GM21367 (cell line): ENCODE measurements around the gene CBFA2T3.

Experiments
- ATAC-seq: cut with Tn5 transposase; IDR thresholded peaks from one replicate; pipeline ENCODE4 v1.9.1; 2021; ENCODE audit not compliant: unreplicated experiment

Gene CBFA2T3

DNA sequence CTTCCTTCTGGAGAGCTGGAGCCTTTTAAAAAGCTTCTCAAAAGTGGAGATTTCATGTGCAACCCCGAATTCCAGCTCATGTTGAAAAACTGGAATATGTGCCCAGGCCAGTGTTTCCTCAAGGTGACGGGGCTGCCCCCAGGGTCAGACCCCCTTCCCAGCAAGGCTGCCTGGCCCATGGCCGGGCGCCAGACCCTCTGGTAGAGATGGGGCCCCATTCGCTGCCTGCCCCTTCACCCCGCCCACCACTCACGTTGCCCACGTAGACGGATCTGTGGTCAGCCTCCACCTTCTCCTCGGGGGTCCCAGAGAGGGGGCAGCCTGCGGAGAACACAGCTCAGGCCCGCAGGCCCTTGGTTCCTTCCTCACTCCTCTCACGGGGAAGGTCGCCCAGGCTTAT, 111.7 kb downstream of the CBFA2T3 start:
- no peak for ATAC-seq

GRCh38 chr16:88864521-88864920, 112.5 kb downstream of the CBFA2T3 start:
- no peak for ATAC-seq

DNA sequence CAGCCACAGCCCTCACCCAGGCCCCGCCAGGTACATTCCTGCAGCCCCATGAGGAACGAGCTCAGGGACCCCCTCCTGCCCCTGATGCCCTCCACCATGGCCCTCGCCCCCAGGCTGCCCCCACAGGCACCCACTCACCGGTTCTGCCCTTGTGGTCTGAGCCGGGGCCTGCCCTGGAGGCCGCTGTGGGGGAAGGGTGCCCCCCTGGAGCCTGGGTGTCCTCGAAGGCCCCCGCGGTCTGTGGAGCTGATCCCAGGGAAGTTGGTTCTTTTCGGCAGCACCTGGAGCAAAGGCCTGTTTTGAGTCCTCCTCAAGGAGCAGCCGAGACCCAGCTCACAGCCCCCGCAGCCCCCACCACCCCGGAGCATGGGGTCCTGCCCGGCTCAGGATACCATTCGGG, 112.9 kb downstream of the CBFA2T3 start:
- no peak for ATAC-seq

GRCh38 chr16:88863426-88863825, 113.6 kb downstream of the CBFA2T3 start:
- no peak for ATAC-seq

DNA sequence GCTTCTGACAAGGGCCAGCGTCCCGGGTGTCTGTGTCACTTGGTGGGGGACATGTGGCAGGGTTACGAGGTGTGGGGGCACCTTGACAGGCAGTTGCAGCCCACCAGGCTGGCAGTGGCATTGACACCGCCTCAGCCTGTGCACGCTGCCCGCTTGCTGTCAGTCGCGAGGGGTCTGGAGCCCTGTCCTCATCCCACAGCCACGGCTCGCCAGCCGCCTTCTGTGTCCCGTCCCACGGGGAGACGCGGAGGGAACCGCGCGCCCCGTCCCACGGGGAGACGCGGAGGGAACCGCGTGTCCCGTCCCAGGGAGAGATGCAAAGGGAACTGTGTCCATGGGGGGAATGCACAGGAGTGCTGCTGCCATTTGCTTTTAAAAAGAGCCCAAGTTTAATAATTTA, 114.0 kb downstream of the CBFA2T3 start:
- no peak for ATAC-seq

DNA sequence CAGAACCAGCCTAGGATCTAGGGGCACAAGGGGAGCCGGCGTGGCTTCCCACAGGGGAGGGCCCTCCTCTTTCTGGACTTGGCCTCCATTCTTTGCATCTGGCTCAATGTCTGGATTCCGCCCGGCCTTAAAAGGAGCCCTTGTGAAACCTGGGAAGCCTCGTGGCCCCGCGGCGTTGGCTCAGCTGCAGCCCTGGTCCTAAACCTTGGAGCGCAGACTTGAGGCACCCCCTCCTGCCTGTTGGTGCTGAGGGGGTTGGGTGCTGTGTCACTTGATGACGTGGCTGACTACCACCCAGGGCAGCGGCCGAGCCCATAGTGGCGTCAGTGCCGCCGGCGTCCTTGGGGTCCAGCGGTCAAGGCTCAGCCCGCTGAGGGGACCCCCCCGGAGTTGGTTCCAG, 115.6 kb downstream of the CBFA2T3 start:
- ATAC-seq = no peak

DNA sequence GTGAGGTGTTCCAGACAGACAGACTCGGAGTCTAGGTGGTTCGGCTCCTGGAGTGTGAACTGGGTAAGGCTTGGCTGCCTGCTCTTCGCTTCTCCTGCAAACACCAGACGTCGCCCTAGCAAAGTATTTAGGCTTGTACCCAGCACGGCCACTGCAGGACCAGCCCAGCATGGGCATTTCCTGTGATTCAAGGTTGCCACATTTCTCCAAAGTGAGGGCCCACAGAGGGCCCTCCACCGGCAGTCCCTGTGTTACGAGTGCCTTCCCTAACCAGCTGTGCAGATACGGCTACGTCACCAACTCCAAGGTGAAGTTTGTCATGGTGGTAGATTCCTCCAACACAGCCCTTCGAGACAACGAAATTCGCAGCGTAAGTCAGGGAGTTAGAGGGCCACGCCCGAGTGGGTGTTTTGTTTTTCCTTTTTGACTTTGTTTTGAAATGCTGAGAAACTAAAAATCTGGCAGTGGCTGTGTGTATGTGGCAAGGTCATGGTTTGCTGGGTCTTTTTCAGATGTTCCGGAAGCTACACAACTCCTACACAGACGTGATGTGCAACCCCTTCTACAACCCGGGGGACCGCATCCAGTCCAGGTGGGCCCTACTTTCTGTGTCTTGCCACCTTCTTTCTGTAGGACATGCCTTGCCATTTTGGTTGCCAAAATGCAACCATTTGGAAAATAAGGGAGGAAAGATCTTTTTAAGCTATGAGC, 117.5 kb downstream of the CBFA2T3 start:
- no peak for ATAC-seq

- no peak for ATAC-seq
Measured at GRCh38 chr16:88857728-88858339, 119.2 kb downstream of the CBFA2T3 start.

- ATAC-seq = peak; percentile 66
Measured at GRCh38 chr16:88856828-88857727, 119.9 kb downstream of the CBFA2T3 start, which contains the start of the genes GALNS and TRAPPC2L. TSS of gene GALNS (minus strand) at chr16:88856947. CDS start at chr16:88856877, 70 bp downstream. TSS of gene TRAPPC2L (plus strand) at chr16:88857127. CDS start at chr16:88857151, 24 bp downstream.

- no peak for ATAC-seq
Measured at GRCh38 chr16:88856122-88856827, 120.7 kb downstream of the CBFA2T3 start.

DNA sequence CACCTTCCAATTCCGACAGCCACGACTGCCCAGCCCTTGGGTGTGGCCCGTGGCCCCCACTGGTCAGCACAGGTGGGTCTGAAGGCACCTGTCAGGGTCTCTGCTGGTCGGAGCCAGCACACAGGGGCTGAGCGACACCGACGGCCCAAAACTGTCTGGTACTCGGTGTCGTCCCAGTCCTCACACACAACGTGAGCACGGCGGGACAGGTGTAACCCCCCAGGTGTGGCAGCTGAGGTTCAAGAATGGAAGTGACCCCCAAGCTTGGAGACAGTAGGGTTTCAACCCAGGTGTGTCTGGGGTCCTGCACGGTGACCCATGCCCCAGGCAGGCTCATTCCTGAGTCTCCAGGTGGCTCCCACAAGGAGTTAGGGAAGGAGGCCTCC, 121.3 kb downstream of the CBFA2T3 start:
- no peak for ATAC-seq

DNA sequence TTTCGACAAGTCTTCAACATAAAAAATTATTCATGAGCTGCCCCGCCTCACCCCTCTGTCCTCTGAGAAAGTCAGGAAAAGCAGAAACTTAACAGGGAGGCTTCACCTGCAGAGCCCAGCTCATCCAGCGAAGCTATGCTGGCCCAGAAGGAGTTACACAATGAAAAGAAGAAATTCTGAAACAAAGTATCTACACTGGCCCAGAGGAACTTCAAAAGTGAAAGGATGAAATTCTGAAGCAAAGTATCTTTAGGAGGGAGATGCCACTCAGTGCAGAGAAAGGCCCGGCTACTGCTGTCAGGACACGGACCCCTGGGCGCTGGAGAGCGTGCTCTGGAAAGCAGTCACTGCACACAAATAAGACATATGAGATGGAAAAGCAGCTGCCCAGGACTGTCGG, 121.8 kb downstream of the CBFA2T3 start:
- ATAC-seq = no peak

DNA sequence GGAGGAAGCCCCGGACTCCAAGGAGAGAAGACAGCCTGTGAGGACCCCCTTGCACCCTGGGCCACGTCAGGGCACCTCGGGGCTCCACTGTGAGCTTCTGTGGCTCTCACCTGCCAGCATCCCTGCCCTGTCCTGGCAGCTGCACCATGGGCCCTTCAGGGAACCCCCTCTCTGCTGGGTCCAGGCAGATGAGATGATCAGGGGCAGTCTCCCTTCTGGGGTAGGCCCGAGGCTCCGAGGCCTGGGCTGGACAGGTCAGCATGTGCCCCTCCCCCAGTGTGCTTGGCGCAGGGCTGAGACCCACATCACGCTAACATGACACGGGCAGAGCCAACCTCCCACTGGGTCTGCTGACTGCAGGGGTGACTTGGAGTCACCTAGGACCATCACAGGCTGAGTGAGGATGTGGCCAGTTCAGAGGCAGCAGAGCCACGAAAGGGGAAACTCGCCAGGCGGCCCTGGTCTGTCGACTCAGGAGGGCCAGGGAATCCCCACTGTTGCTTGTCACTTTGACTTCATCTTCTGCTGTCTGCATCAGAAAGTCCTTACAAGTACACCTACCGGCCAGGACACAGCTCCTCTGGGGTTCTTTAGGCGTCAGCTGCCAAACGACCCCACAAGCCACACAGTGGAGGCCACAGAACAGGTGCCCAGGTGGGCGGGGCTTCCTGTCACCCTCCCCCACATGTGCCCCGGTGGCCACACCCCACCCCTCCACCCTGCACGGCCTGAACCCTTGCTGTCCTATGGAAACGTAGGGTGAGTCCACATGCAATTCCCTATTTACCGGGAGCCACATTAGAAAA, 122.5 kb downstream of the CBFA2T3 start:
- no peak for ATAC-seq

DNA sequence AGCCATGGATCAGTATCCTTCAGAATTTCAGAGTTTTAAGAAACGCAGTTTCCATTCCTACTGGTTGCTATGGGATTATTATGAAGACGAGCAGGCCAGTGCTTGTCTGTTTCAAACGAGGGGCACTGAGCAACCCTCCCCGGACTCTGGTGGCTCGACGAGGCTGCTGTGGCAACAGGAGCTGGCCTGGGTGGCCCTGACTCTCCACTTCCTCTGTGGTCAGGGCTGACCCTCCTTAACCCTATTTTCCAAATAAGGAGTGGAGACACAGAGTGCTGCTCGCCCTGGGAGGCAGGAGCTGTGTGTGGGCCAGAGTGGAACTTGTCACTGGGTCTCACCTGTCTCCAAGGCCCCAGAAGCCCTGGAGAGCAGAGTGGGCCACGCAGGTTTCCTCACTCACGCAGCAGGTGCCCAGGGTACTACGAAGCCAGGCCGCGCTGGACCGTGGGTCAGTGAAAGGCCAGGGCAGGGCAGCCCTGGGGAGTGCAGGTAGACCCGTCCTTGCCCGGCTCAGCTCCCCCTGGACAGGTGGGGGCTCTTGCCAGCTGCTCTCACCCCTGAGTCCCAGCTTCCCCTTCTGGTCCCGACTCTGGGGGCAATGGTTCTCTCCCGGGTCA, 123.6 kb downstream of the CBFA2T3 start:
- ATAC-seq = no peak

GRCh38 chr16:88851616-88852015, 125.4 kb downstream of the CBFA2T3 start:
- no peak for ATAC-seq

DNA sequence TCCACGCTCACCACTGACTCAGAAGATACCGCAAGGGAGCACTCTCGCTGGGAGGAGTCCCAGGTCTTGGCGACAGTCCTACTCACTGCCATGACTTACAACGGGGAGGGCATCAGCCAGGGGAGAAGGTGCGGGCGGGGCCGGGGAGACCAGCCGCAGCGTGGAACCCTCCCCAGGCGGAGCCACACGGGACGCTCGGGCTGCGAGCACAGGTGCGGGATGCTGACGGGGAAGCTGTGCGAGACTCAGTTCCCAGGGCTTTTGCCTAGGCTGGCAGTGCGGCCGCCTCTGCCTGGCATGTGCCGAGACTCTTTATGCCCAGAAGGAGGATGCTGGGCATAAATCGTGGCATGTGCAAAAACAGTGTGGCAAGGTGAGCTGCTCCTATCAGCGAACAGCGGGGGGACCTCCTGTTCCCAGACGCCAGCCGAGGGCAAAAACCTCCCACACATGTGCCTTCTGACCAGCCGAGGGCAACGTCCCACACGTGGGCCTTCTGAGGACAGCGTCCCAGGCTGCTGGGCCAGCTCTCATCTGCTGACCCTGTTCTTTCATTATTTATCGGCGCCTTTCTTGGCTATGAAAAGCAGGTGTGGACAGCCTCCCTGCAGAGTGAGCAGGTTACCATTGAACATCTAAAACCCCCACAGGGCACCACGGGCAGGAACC, 126.3 kb downstream of the CBFA2T3 start:
- ATAC-seq = no peak

GRCh38 chr16:88848557-88848956, 128.4 kb downstream of the CBFA2T3 start:
- ATAC-seq = no peak

GRCh38 chr16:88847654-88848053, 129.4 kb downstream of the CBFA2T3 start:
- no peak for ATAC-seq

DNA sequence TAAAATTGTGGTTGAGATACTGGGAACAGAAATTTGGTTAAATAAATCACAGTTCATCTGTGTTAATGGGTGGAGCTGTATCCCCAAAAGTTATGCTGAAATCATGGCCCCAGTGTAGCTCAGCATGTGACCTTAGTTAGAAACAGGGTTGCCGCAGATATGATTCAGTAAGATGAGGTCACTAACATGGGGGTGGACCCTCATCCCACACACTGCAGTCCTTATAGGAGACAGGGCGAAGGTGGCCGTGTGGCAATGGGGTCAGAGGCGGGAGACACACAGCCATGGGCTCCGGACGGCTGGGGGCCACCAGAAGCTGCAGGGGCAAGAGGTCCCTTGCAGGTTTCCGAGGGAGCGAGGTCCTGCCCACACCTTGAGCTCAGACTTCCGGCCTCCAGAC, 130.9 kb downstream of the CBFA2T3 start:
- no peak for ATAC-seq
